Sigmoid colon (tissue), 7 donors: ENCODE measurements around the gene ARHGEF28. TPM values are rescaled to one million over a fixed set of nuclear protein-coding genes. Genes with fewer than 3 reads are reported as not detected.

ENCODE experiments used
- DNase-seq: peaks from one replicate; pipeline ENCODE4 v3.0.0-alpha.2; 2019
- H3K27ac ChIP-seq, 4 donors: fragments of 200-600 bp; sonication (generic); one replicate each; pipeline ENCODE4 v1.5.1; 2016 to 2019; ENCODE audit warnings: mild to moderate bottlenecking in 1 of 4
- H3K27me3 ChIP-seq, 3 donors: fragments of 200-600 bp; sonication (generic); one replicate each; pipeline ENCODE4 v1.5.1; 2019; ENCODE audit warnings: mild to moderate bottlenecking in 1 of 3
- H3K36me3 ChIP-seq, 4 donors: fragments of 200-600 bp; sonication (generic); one replicate each; pipeline ENCODE4 v1.5.1; 2016 to 2019
- H3K4me1 ChIP-seq, 4 donors: fragments of 200-600 bp; sonication (generic); one replicate each; pipeline ENCODE4 v1.5.1; 2017 to 2019
- H3K4me3 ChIP-seq, 4 donors: fragments of 200-600 bp; sonication (generic); one replicate each; pipeline ENCODE4 v1.5.1; 2017 to 2019; ENCODE audit warnings: mild to moderate bottlenecking in 2 of 4, moderate library complexity in 1 of 4
- H3K9me3 ChIP-seq, 4 donors: fragments of 200-600 bp in 3 of 4; sonication (generic) in 3 of 4; one replicate each; pipeline versions ENCODE4 v1.5.1 to v1.6.1; 2013 to 2019
- EP300 ChIP-seq, 4 donors: sonication (generic); formaldehyde crosslinking; IDR thresholded peaks; one replicate each; pipeline ENCODE4 v1.6.1; 2017; ENCODE audit warnings: antibody characterized with exemption in 4 of 4
- POLR2A ChIP-seq, 2 donors: fragments of 450-650 bp; IDR thresholded peaks; one replicate each; pipeline ENCODE4 v1.6.1; 2016; ENCODE audit warnings: antibody characterized with exemption in 2 of 2, mild to moderate bottlenecking in 2 of 2, moderate library complexity in 2 of 2
- POLR2AphosphoS5 ChIP-seq, 4 donors: sonication (generic); formaldehyde crosslinking; IDR thresholded peaks; one replicate each; pipeline ENCODE4 v1.6.1; 2017; ENCODE audit warnings: antibody characterized with exemption in 4 of 4
- WGBS, 2 donors: extraction: QIAGEN DNeasy Blood & Tissue Kit; methylation state at CpG; one replicate each; pipeline ENCODE4 v1.1.7; 2013; 5-methylcytosine and 5-hydroxymethylcytosine counted together
- intact Hi-C: fragments of 100-400 bp; cut with DNase I; formaldehyde crosslinking; loops from one replicate; pipeline ENCODE4 v1.15.1; 2023
- polyA plus RNA-seq, 3 donors: library from polyadenylated mRNA; stranded (reverse); fragments of 200-250 nt; gene quantifications; one replicate each; pipeline ENCODE4 v1.2.3, GENCODE V29; 2013
- total RNA-seq, 4 donors: library from RNA; depleted of rRNA; stranded (reverse); fragments of >200 nt; gene quantifications; one replicate each; pipeline ENCODE4 v1.1.0, GENCODE V29; 2016
- TF ChIP-seq, protein P1 (sequence below), 4 experiments: fragments of 450-650 bp in 3 of 4; fragments of 200-600 bp in 1 of 4; IDR thresholded peaks; one replicate each; pipeline ENCODE4 v1.5.1; 2016 to 2019; ENCODE audit warnings: antibody characterized with exemption in 4 of 4, mild to moderate bottlenecking in 3 of 4, moderate library complexity in 2 of 4
- donor health status: healthy with polysubstance abuse.
- donor health status: Bipolar disorder and iron deficiency.
- donor health status: healthy.

The ARHGEF28 gene, protein sequence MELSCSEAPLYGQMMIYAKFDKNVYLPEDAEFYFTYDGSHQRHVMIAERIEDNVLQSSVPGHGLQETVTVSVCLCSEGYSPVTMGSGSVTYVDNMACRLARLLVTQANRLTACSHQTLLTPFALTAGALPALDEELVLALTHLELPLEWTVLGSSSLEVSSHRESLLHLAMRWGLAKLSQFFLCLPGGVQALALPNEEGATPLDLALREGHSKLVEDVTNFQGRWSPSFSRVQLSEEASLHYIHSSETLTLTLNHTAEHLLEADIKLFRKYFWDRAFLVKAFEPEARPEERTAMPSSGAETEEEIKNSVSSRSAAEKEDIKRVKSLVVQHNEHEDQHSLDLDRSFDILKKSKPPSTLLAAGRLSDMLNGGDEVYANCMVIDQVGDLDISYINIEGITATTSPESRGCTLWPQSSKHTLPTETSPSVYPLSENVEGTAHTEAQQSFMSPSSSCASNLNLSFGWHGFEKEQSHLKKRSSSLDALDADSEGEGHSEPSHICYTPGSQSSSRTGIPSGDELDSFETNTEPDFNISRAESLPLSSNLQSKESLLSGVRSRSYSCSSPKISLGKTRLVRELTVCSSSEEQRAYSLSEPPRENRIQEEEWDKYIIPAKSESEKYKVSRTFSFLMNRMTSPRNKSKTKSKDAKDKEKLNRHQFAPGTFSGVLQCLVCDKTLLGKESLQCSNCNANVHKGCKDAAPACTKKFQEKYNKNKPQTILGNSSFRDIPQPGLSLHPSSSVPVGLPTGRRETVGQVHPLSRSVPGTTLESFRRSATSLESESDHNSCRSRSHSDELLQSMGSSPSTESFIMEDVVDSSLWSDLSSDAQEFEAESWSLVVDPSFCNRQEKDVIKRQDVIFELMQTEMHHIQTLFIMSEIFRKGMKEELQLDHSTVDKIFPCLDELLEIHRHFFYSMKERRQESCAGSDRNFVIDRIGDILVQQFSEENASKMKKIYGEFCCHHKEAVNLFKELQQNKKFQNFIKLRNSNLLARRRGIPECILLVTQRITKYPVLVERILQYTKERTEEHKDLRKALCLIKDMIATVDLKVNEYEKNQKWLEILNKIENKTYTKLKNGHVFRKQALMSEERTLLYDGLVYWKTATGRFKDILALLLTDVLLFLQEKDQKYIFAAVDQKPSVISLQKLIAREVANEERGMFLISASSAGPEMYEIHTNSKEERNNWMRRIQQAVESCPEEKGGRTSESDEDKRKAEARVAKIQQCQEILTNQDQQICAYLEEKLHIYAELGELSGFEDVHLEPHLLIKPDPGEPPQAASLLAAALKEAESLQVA (N-terminal part only)
- total RNA-seq (1 to 10 TPM; 3.7 to 6.9 (median 5.7) TPM), polyA plus RNA-seq (1 to 10 TPM; 3.0 to 3.4 (median 3.0) TPM)

GRCh38 chr5:73625944-73626811, at the start of gene ARHGEF28:
Gene ARHGEF28 (plus strand): TSS chr5:73626196. CDS start chr5:73684852, 58,656 bp downstream.
- intact Hi-C loops, result no loop called here
- DNase-seq, result peak; percentile 76
- TF ChIP-seq POLR2AphosphoS5 (IDR thresholded peaks at IDR 0.05) (peak in 1 of 4 donors; percentile 29), EP300 (IDR thresholded peaks at IDR 0.05) (no peak)
- Histone ChIP-seq H3K27me3 (peaks cover 0 to 3% (median 0%) of the 10 kb centered on the region in 3 donors), H3K4me1 (peaks cover 0 to 13% (median 10%) of the 10 kb centered on the region in 4 donors), H3K4me3 (peak within 1 kb of the TSS; percentile 51 to 69 (median 64)), H3K36me3 (no peaks in the 10 kb centered on the region), H3K9me3 (no peaks in the 10 kb centered on the region), H3K27ac (peak within 1 kb of the TSS; percentile 57 to 85 (median 70))
- 1 to 3% methylated on average over 92 of the region's 92 CpGs for WGBS, 2 donors

DNA sequence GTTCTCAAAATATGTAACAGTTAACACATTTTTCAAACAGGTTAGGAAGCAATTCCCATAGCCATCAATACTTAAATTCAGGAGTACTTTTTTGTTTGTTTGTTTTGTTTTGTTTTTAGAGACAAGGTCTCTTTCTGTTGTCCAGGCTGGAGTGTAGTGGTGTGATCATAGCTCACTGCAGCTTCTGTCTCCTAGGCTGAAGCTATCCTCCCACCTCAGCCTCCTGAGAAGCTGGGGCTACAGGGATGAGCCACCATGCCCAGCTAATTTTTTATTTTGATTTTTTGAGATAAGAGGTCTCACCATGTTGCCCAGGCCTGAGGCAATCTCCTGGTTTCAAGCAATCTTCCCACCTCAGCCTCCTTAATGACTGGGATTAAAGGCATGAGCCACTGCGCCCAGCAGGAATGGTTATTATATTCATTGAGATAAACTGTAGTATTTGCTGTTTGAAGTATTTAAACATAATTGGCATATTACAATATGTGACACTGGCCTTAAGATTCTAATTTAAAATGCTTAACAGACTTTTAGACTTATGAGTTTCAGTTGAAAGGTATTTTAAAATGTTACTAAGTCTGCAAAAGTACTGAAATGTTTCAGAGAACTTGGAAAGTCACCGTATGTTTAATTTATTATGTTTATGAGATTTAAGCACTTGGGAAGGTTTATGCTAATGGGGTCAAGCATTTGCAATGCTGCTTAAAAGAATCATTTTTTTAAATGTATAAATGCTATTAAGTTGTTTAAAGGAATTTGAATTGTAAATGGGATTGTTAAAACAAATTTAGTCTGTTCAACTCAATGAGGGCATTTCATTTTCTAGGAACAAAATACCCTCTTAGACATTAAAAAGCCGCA, 43.5 kb upstream of the ARHGEF28 start:
- Histone ChIP-seq H3K4me1 (no peaks in the 10 kb centered on the region), H3K9me3 (no peaks in the 10 kb centered on the region), H3K36me3 (peaks cover 9 to 48% (median 19%) of the 10 kb centered on the region in 4 donors), H3K4me3 (no peak overlapping the region), H3K27ac (no peak overlapping the region), H3K27me3 (no peaks in the 10 kb centered on the region)
- intact Hi-C loops, result no loop called here
- no peak for DNase-seq
- TF ChIP-seq, protein P1, sequence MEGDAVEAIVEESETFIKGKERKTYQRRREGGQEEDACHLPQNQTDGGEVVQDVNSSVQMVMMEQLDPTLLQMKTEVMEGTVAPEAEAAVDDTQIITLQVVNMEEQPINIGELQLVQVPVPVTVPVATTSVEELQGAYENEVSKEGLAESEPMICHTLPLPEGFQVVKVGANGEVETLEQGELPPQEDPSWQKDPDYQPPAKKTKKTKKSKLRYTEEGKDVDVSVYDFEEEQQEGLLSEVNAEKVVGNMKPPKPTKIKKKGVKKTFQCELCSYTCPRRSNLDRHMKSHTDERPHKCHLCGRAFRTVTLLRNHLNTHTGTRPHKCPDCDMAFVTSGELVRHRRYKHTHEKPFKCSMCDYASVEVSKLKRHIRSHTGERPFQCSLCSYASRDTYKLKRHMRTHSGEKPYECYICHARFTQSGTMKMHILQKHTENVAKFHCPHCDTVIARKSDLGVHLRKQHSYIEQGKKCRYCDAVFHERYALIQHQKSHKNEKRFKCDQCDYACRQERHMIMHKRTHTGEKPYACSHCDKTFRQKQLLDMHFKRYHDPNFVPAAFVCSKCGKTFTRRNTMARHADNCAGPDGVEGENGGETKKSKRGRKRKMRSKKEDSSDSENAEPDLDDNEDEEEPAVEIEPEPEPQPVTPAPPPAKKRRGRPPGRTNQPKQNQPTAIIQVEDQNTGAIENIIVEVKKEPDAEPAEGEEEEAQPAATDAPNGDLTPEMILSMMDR (IDR thresholded peaks at IDR 0.05), result no peak
- no peak for TF ChIP-seq POLR2A (IDR thresholded peaks at IDR 0.05)
- TF ChIP-seq EP300 (IDR thresholded peaks at IDR 0.05), result no peak
- no peak for TF ChIP-seq POLR2AphosphoS5 (IDR thresholded peaks at IDR 0.05)
- 76 to 82% methylated on average over 3 of the region's 3 CpGs for WGBS, 2 donors

DNA sequence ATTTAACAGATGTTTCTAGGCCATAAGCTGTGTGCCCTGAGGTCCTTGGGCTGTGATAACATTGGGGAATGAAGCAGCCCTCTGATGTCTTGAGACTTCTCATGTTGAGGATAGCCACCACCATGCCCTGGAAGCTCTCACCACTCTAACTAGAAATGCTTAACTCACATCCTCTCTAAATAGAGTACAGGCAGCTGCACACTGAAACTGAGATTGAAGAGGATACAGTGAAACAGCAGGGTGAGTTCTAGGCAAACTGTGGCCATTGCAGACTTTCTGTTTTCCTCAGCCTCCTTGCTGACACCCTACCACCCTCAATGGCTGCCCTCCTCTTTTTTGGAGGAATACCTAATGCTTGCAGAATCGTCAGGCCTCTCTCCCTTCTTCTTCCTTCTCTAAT, 38.1 kb upstream of the ARHGEF28 start:
- TF ChIP-seq POLR2A (IDR thresholded peaks at IDR 0.05) (no peak), EP300 (IDR thresholded peaks at IDR 0.05) (no peak), POLR2AphosphoS5 (IDR thresholded peaks at IDR 0.05) (no peak)
- TF ChIP-seq, protein P1 (IDR thresholded peaks at IDR 0.05), result no peak
- Histone ChIP-seq H3K9me3 (no peaks in the 10 kb centered on the region), H3K27ac (no peak overlapping the region), H3K36me3 (no peaks in the 10 kb centered on the region), H3K4me3 (no peak overlapping the region), H3K27me3 (no peaks in the 10 kb centered on the region), H3K4me1 (peaks cover 0 to 12% (median 0%) of the 10 kb centered on the region in 4 donors)
- WGBS, 2 donors, result 52 to 55% methylated on average over 1 of the region's 1 CpG
- no peak for DNase-seq
- intact Hi-C loops, result no loop called here

DNA sequence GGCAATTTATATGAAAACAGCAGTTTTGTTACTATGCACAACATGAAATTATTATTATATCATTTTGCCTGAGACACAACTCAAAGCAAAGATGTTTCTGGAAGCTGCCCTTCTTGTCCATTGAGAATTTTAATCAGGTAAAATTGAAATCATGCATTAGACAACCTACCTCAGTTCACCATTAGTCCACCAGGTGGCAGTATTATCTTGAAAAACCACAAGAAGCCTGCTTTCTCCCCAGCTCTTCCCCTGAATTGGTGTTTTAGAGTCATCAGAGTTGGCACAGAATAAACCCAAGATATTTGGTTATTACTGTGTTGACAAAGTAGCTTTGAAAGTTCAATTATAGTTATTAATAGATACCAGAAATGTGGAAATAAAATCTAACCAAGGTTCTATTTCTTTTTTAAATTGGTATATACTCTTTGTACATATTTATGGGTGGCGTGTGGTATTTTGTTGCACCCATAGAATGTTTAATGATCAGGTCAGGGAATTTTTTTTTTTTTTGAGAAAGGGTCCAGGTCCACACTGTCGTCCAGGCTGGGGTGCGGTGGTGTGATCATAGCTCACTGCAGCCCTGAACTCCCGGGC, 34.8 kb upstream of the ARHGEF28 start:
- no peak for TF ChIP-seq POLR2A (IDR thresholded peaks at IDR 0.05)
- TF ChIP-seq, protein P1 (IDR thresholded peaks at IDR 0.05), result peak; percentile 62 to 84 (median 78)
- no peak for DNase-seq
- WGBS, 2 donors, result 59 to 62% methylated on average over 4 of the region's 4 CpGs
- Histone ChIP-seq H3K4me1 (peaks cover 0 to 12% (median 0%) of the 10 kb centered on the region in 4 donors), H3K27ac (no peak overlapping the region), H3K4me3 (no peak overlapping the region), H3K27me3 (no peaks in the 10 kb centered on the region), H3K9me3 (no peaks in the 10 kb centered on the region), H3K36me3 (no peaks in the 10 kb centered on the region)
- intact Hi-C loops, result loop anchor here (1.0 kb wide), 1 partner anchor 201 kb away; no protein-coding TSS in a partner anchor
